B cell (primary cell): Measurements from ENCODE around the gene PPTC7. TPM values are rescaled to one million over a fixed set of nuclear protein-coding genes. Genes with fewer than 3 reads are reported as not detected.
A peak's percentile ranks its signal among the peaks of the same experiment; 100 is the strongest.

Source experiments
- ATAC-seq: fragments of 200-7000 bp; cut with Tn5 transposase; one replicate; pipeline ENCODE4 v1.10.0; 2021; ENCODE audit warnings: low read depth, mild to moderate bottlenecking, moderate number of reproducible peaks, moderate library complexity
- CTCF ChIA-PET: fragments of 350-600 bp; sonication (Branson Sonifier 250); formaldehyde crosslinking; loops from one replicate; lab custom pipeline; 2021; ENCODE audit warnings: antibody characterized with exemption, inconsistent platforms; lab: Charles Lee
- POLR2A ChIA-PET: fragments of 350-600 bp; sonication (Branson Sonifier 250); formaldehyde crosslinking; loops from one replicate; lab custom pipeline; 2021; ENCODE audit warnings: antibody characterized with exemption; lab: Charles Lee
- DNase-seq: peaks from one replicate; pipeline ENCODE4 v3.0.0; 2013
- H2AFZ ChIP-seq: 2 replicates; pipeline ENCODE4 v1.6.1; 2012; ENCODE audit warnings: mild to moderate bottlenecking, low read depth, low read length; ENCODE audit not compliant: insufficient read depth, poor library complexity, severe bottlenecking
- H3K27ac ChIP-seq, 2 donors: 1 replicate in 1 of 2; 2 replicates in 1 of 2; pipeline ENCODE4 v1.5.1; 2012 to 2013; ENCODE audit warnings: low read length in 2 of 2, mild to moderate bottlenecking in 2 of 2, moderate library complexity in 1 of 2
- H3K27me3 ChIP-seq, 4 experiments: fragments of 200-600 bp in 1 of 4; sonication (generic) in 1 of 4; replicated peaks in 1 of 4; 1 replicate in 2 of 4; 2 replicates in 2 of 4; pipeline versions ENCODE4 v1.6.1 to v1.7.0; 2013 to 2016; ENCODE audit warnings: low read length in 3 of 4, mild to moderate bottlenecking in 2 of 4, mixed read lengths in 1 of 4, moderate library complexity in 1 of 4; ENCODE audit not compliant: insufficient read depth in 4 of 4, control insufficient read depth in 3 of 4; ENCODE audit errors: control extremely low read depth in 1 of 4
- H3K36me3 ChIP-seq, 2 experiments: replicated peaks in 1 of 2; 1 replicate in 1 of 2; 2 replicates in 1 of 2; pipeline versions ENCODE4 v1.6.1 to v1.7.1; 2013; ENCODE audit warnings: low read length in 1 of 2; ENCODE audit not compliant: insufficient read depth in 2 of 2, control insufficient read depth in 1 of 2; ENCODE audit errors: control extremely low read depth in 1 of 2, extremely low read depth in 1 of 2
- H3K4me1 ChIP-seq, 2 donors: fragments of 200-600 bp in 1 of 2; sonication (generic) in 1 of 2; 1 replicate in 1 of 2; 2 replicates in 1 of 2; pipeline versions ENCODE4 v1.5.1 to v1.6.1; 2013 to 2017; ENCODE audit warnings: low read length in 2 of 2; ENCODE audit not compliant: control insufficient read depth in 2 of 2, insufficient read depth in 2 of 2
- H3K4me2 ChIP-seq: replicated peaks from 2 replicates; pipeline ENCODE3; 2012; ENCODE audit warnings: mild to moderate bottlenecking, low read depth, low read length; ENCODE audit not compliant: poor library complexity, severe bottlenecking
- H3K4me3 ChIP-seq, 5 experiments: fragments of 200-600 bp in 1 of 5; sonication (generic) in 1 of 5; 1 replicate in 3 of 5; 2 replicates in 2 of 5; pipeline versions ENCODE4 v1.5.1 to v1.7.0; 2011 to 2016; ENCODE audit warnings: low read length in 4 of 5, mild to moderate bottlenecking in 4 of 5, low read depth in 2 of 5, control low read depth in 1 of 5, moderate library complexity in 1 of 5; ENCODE audit not compliant: insufficient read depth in 1 of 5; ENCODE audit errors: control extremely low read depth in 1 of 5, extremely low read depth in 1 of 5
- H3K79me2 ChIP-seq: fragments of 200-600 bp; sonication (generic); one replicate; pipeline ENCODE4 v1.6.0; 2016; ENCODE audit warnings: low read length; ENCODE audit not compliant: control insufficient read depth, insufficient read depth
- H3K9ac ChIP-seq: fragments of 200-600 bp; sonication (generic); 2 replicates; pipeline ENCODE4 v1.6.1; 2017; ENCODE audit warnings: mild to moderate bottlenecking, low read length, moderate library complexity
- H3K9me3 ChIP-seq, 3 donors: one replicate each; pipeline versions ENCODE4 v1.6.1 to v1.7.1; 2013; ENCODE audit warnings: low read length in 2 of 3; ENCODE audit not compliant: control insufficient read depth in 2 of 3, insufficient read depth in 1 of 3; ENCODE audit errors: control extremely low read depth in 1 of 3
- H4K20me1 ChIP-seq: 2 replicates; pipeline ENCODE4 v1.6.0; 2012; ENCODE audit warnings: mild to moderate bottlenecking, low read length; ENCODE audit not compliant: insufficient read depth, control insufficient read depth, poor library complexity, severe bottlenecking
- H3K27ac Mint-ChIP-seq: one replicate; pipeline ENCODE4 v1.8.0; 2021; ENCODE audit warnings: mixed read lengths
- H3K27me3 Mint-ChIP-seq: one replicate; pipeline ENCODE4 v1.8.0; 2021; ENCODE audit warnings: mixed read lengths
- H3K4me1 Mint-ChIP-seq: one replicate; pipeline ENCODE4 v1.8.0; 2021; ENCODE audit warnings: mixed read lengths
- H3K4me3 Mint-ChIP-seq: one replicate; pipeline ENCODE4 v1.8.0; 2021; ENCODE audit warnings: mixed read lengths
- H3K9me3 Mint-ChIP-seq: one replicate; pipeline ENCODE4 v1.8.0; 2022; ENCODE audit warnings: mixed read lengths; ENCODE audit not compliant: insufficient read depth
- EZH2 ChIP-seq: IDR thresholded peaks from 2 replicates; pipeline ENCODE4 v1.6.1; 2012; ENCODE audit warnings: borderline replicate concordance, low read depth, mild to moderate bottlenecking, moderate library complexity, low read length; ENCODE audit not compliant: insufficient read depth, poor library complexity, severe bottlenecking
- WGBS: methylation state at CpG from one replicate; pipeline ENCODE4 v1.1.5; 2013; ENCODE audit warnings: missing lambda C conversion rate; ENCODE audit not compliant: insufficient coverage; 5-methylcytosine and 5-hydroxymethylcytosine counted together
- intact Hi-C: fragments of 100-400 bp; cut with micrococcal nuclease; formaldehyde crosslinking; loops from one replicate; pipeline ENCODE4 v1.10.0; 2022
- polyA plus RNA-seq: library from polyadenylated mRNA; depleted of rRNA; stranded (reverse); fragments of >200 nt; gene quantifications from 2 replicates; pipeline ENCODE4 v1.2.3, GENCODE V29; 2012
- total RNA-seq, 2 donors: library from RNA; stranded (reverse); fragments of 120-200 nt in 1 of 2; gene quantifications; 1 replicate in 1 of 2; 2 replicates in 1 of 2; pipeline versions ENCODE4 v1.2.3 to v1.2.4, GENCODE V29; 2013 to 2022
- TF ChIP-seq, protein P1 (sequence below): fragments of 200-600 bp; IDR thresholded peaks from one replicate; pipeline ENCODE4 v1.8.0; 2022; ENCODE audit warnings: antibody characterized with exemption, mild to moderate bottlenecking

The PPTC7 gene
- total and polyA plus RNA-seq, 2 donors (not counting 1 experiment from before 2014, with no cell fraction given) = 20.7 to 44.9 TPM

DNA sequence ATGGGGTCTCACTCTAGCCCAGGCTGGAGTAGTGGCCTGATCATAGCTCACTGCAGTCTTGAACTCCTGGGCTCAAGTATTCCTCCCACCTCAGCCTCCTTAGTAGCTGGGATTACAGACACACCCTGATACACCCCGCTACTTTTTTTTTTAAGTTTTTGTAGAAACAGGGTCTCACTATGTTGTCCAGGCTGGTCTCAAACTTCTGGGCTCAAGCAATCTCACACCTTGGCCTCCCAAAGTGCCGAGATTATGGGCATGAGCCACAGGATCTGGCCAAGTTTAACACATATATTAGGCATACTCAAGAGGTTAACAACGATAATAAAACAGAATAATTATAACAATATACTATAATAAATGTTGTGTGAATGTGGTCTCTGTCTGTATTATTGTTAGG is 25.8 kb downstream of the PPTC7 start:
- Histone ChIP-seq H3K9ac (no peak overlapping the region), H3K27me3 (no peaks in the 10 kb centered on the region), H3K4me1 (peaks cover 39 to 45% of the 10 kb centered on the region in 2 donors), H2AFZ (no peak overlapping the region), H3K9me3 (peaks cover 0 to 4% (median 4%) of the 10 kb centered on the region in 3 donors), H3K4me3 (no peak overlapping the region), H3K79me2 (peaks cover 100% of the 10 kb centered on the region), H3K27ac (no peak overlapping the region), H3K4me2 (no peak overlapping the region), H4K20me1 (peaks cover 65% of the 10 kb centered on the region), H3K36me3 (peaks cover 5 to 10% of the 10 kb centered on the region in 2 experiments)
- no peak for TF ChIP-seq EZH2
- TF ChIP-seq, protein P1, sequence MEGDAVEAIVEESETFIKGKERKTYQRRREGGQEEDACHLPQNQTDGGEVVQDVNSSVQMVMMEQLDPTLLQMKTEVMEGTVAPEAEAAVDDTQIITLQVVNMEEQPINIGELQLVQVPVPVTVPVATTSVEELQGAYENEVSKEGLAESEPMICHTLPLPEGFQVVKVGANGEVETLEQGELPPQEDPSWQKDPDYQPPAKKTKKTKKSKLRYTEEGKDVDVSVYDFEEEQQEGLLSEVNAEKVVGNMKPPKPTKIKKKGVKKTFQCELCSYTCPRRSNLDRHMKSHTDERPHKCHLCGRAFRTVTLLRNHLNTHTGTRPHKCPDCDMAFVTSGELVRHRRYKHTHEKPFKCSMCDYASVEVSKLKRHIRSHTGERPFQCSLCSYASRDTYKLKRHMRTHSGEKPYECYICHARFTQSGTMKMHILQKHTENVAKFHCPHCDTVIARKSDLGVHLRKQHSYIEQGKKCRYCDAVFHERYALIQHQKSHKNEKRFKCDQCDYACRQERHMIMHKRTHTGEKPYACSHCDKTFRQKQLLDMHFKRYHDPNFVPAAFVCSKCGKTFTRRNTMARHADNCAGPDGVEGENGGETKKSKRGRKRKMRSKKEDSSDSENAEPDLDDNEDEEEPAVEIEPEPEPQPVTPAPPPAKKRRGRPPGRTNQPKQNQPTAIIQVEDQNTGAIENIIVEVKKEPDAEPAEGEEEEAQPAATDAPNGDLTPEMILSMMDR = no peak
- intact Hi-C loops = no loop called here
- 100% methylated on average over 1 of the region's 3 CpGs for WGBS
- H3K27me3 Mint-ChIP-seq = no peaks in the 10 kb centered on the region
- CTCF ChIA-PET = interaction anchor here (4.5 kb wide), 1 partner anchor 44 kb away, joined by 51 read pairs; no protein-coding TSS in a partner anchor
- peaks cover 57% of the 10 kb centered on the region for H3K4me1 Mint-ChIP-seq
- H3K9me3 Mint-ChIP-seq = no peaks in the 10 kb centered on the region
- POLR2A ChIA-PET = no interaction called here
- DNase-seq (no peak), ATAC-seq (no peak)
- H3K27ac Mint-ChIP-seq = no peak overlapping the region
- no peak overlapping the region for H3K4me3 Mint-ChIP-seq

DNA sequence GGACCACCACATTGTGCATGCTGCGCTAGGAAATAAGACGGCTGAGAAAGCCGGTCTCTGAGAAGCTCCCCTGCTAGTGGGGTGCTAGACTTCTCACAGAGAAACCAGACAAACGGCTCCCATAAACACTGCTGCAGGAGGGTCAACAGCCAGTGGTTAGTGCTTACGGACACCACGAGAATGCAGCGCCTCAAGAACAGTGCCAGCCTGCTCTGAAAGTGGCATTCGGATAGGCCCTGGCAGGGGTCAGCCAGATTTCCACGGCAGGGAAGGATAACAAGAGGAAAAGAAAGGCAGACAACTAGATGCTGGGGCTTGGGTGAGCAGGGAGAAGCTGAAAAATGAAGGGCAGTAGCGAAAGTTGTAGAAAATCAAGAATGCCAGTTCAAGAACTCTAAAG is 26.4 kb downstream of the PPTC7 start:
- H3K4me1 Mint-ChIP-seq = peaks cover 58% of the 10 kb centered on the region
- Histone ChIP-seq H4K20me1 (peaks cover 67% of the 10 kb centered on the region), H3K36me3 (peaks cover 5 to 10% of the 10 kb centered on the region in 2 experiments), H3K27me3 (no peaks in the 10 kb centered on the region), H3K79me2 (peaks cover 100% of the 10 kb centered on the region), H2AFZ (no peak overlapping the region), H3K4me3 (no peak overlapping the region), H3K4me1 (peaks cover 36 to 40% of the 10 kb centered on the region in 2 donors), H3K9me3 (peaks cover 0 to 4% (median 4%) of the 10 kb centered on the region in 3 donors), H3K9ac (no peak overlapping the region), H3K4me2 (no peak overlapping the region), H3K27ac (no peak overlapping the region)
- ChIA-PET POLR2A (no interaction called here), CTCF (interaction anchor here (4.5 kb wide), 1 partner anchor 45 kb away, joined by 51 read pairs; no protein-coding TSS in a partner anchor)
- DNase-seq = no peak
- no peak for TF ChIP-seq EZH2
- TF ChIP-seq, protein P1 = no peak
- H3K27ac Mint-ChIP-seq = peak overlapping the region; percentile 34
- no peaks in the 10 kb centered on the region for H3K27me3 Mint-ChIP-seq
- intact Hi-C loops = no loop called here
- WGBS = 97% methylated on average over 10 of the region's 10 CpGs
- no peak overlapping the region for H3K4me3 Mint-ChIP-seq
- no peaks in the 10 kb centered on the region for H3K9me3 Mint-ChIP-seq
- ATAC-seq = no peak
